A549 treated with Hydrocortisone at 1 μM for 4 hours (cell line): ENCODE data around the gene WNT3A. TPM values are rescaled to one million over a fixed set of nuclear protein-coding genes. Genes with fewer than 3 reads are reported as not detected.

Source experiments
- total RNA-seq: library from RNA; stranded (reverse); fragments of 200-300 nt; extraction: Qiagen RNA extraction; gene quantifications from 5 replicates; pipeline ENCODE4 v1.2.3, GENCODE V29; 2022

WNT3A gene
- 0.02 to 0.05 TPM (median 0.03 TPM) in 3 of 5 replicates, not detected in the others for total RNA-seq

GRCh38 chr1:228006786-228007048, at the start of gene WNT3A:
TSS of gene WNT3A (plus strand) at chr1:228006998. CDS start at chr1:228007129, 131 bp downstream.

GRCh38 chr1:228082214-228082917, 75.6 kb downstream of the WNT3A start, which contains the start of gene ARF1:
TSS of gene ARF1 (plus strand) at chr1:228082708. CDS start at chr1:228097115, 14,407 bp downstream.

GRCh38 chr1:228102791-228103620, 96.2 kb downstream of the WNT3A start, which contains the start of gene C1orf35:
TSS of gene C1orf35 (minus strand) at chr1:228103325. CDS start at chr1:228103227, 98 bp downstream.

GRCh38 chr1:228109073-228109961, 102.5 kb downstream of the WNT3A start, which contains the start of gene MRPL55:
TSS of gene MRPL55 (minus strand) at chr1:228109299. CDS start at chr1:228108260, 1,039 bp downstream.

Other genes with a start within 250 kb of the WNT3A start
- not detected in 5 replicates for gene PRSS38, start 191.3 kb upstream of the WNT3A start, total RNA-seq
- 5.6 to 8.6 TPM (median 7.2 TPM) in 5 replicates for gene WNT9A, start 59.1 kb upstream of the WNT3A start, total RNA-seq
- gene ARF1, start 75.7 kb downstream of the WNT3A start, total RNA-seq, result 404 to 442 TPM (median 437 TPM) in 5 replicates
- gene C1orf35, start 96.3 kb downstream of the WNT3A start, total RNA-seq, result 27.6 to 38.6 TPM (median 36.4 TPM) in 5 replicates
- gene MRPL55, start 102.3 kb downstream of the WNT3A start, total RNA-seq, result 65.1 to 91.8 TPM (median 89.6 TPM) in 5 replicates
- gene GUK1, start 133.3 kb downstream of the WNT3A start, total RNA-seq, result 120 to 151 TPM (median 148 TPM) in 5 replicates
- 0.29 to 0.51 TPM (median 0.39 TPM) in 5 replicates for gene GJC2, start 142.9 kb downstream of the WNT3A start, total RNA-seq
- gene IBA57, start 158.8 kb downstream of the WNT3A start, total RNA-seq, result 4.6 to 7.6 TPM (median 4.9 TPM) in 5 replicates
- 4.1 to 5.3 TPM (median 4.6 TPM) in 5 replicates for gene OBSCN, start 201.0 kb downstream of the WNT3A start, total RNA-seq